Fibroblast of pulmonary artery (primary cell): ENCODE results near the gene CIAO3.

Experiments used
- DNase-seq: peaks from one replicate; pipeline ENCODE4 v3.0.0-alpha.2; 2010; ENCODE audit warnings: low read depth
- H3K4me3 ChIP-seq: replicated peaks from 2 replicates; pipeline ENCODE4 v1.5.1; 2011; ENCODE audit warnings: low read depth, mild to moderate bottlenecking, control low read depth, low read length, moderate library complexity
- CTCF ChIP-seq: IDR thresholded peaks from 2 replicates; pipeline ENCODE4 v1.5.1; 2011; ENCODE audit warnings: mild to moderate bottlenecking, control low read depth, low read length, inconsistent platforms; ENCODE audit errors: missing control alignments

CIAO3 gene

GRCh38 chr16:684961-685696, 55.7 kb downstream of the CIAO3 start:
- TF ChIP-seq CTCF = no peak
- DNase-seq = no peak
- no peak overlapping the region for H3K4me3 ChIP-seq

GRCh38 chr16:684071-684794, 56.6 kb downstream of the CIAO3 start, which contains the start of gene JMJD8:
Gene JMJD8 (minus strand): TSS chr16:684334. CDS start chr16:684319, 15 bp downstream.
- no peak for TF ChIP-seq CTCF
- peak; percentile 95 for DNase-seq
- peak within 1 kb of the TSS; percentile 57 for H3K4me3 ChIP-seq

GRCh38 chr16:683396-684070, 57.3 kb downstream of the CIAO3 start:
- no peak for TF ChIP-seq CTCF
- peak overlapping the region; percentile 57 for H3K4me3 ChIP-seq
- DNase-seq = no peak

- DNase-seq = no peak
- TF ChIP-seq CTCF = no peak
- H3K4me3 ChIP-seq = peak overlapping the region; percentile 57
These were observed 58.1 kb downstream of the CIAO3 start for GRCh38 chr16:682493-683395.

- no peak for DNase-seq
- H3K4me3 ChIP-seq = peak overlapping the region; percentile 77
These were observed 58.9 kb downstream of the CIAO3 start for GRCh38 chr16:681746-682427.

More at GRCh38 chr16:681746-682427, 58.9 kb downstream of the CIAO3 start:
- no peak for TF ChIP-seq CTCF
